ENCODE measurements around the gene PARD3. TPM values are rescaled to one million over a fixed set of nuclear protein-coding genes. Genes with fewer than 3 reads are reported as not detected.

Gene PARD3
- total RNA-seq, 1 donor from 2014 or later, result 97.8 TPM

DNA sequence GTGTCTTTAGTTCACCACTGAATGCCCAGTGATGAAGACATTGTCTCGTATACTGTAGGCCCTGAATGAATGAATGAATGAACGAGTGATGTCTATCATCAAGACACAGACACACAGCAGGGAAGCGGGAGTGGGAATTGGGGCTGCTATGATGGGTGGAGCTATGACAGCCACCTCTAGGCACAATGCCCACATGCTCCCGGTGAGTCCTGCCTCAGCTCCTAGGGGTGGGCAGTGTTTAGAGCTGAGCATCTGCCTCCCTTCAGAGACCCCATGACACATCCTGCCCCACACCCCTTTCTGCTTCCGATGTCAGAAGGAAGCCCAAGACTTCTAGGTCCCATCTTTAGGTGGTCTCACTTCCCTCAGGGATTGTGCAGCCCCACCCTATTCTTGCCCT is 714.1 kb downstream of the PARD3 start:
- TF ChIP-seq, protein P1, sequence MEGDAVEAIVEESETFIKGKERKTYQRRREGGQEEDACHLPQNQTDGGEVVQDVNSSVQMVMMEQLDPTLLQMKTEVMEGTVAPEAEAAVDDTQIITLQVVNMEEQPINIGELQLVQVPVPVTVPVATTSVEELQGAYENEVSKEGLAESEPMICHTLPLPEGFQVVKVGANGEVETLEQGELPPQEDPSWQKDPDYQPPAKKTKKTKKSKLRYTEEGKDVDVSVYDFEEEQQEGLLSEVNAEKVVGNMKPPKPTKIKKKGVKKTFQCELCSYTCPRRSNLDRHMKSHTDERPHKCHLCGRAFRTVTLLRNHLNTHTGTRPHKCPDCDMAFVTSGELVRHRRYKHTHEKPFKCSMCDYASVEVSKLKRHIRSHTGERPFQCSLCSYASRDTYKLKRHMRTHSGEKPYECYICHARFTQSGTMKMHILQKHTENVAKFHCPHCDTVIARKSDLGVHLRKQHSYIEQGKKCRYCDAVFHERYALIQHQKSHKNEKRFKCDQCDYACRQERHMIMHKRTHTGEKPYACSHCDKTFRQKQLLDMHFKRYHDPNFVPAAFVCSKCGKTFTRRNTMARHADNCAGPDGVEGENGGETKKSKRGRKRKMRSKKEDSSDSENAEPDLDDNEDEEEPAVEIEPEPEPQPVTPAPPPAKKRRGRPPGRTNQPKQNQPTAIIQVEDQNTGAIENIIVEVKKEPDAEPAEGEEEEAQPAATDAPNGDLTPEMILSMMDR (conservative IDR thresholded peaks at IDR 0.05; ENCODE audit: low read depth, low read length), result no peak
- H3K4me3 ChIP-seq (ENCODE audit: low read depth, low read length), result no peak overlapping the region
- no peak for DNase-seq (ENCODE audit: low read depth)

DNA sequence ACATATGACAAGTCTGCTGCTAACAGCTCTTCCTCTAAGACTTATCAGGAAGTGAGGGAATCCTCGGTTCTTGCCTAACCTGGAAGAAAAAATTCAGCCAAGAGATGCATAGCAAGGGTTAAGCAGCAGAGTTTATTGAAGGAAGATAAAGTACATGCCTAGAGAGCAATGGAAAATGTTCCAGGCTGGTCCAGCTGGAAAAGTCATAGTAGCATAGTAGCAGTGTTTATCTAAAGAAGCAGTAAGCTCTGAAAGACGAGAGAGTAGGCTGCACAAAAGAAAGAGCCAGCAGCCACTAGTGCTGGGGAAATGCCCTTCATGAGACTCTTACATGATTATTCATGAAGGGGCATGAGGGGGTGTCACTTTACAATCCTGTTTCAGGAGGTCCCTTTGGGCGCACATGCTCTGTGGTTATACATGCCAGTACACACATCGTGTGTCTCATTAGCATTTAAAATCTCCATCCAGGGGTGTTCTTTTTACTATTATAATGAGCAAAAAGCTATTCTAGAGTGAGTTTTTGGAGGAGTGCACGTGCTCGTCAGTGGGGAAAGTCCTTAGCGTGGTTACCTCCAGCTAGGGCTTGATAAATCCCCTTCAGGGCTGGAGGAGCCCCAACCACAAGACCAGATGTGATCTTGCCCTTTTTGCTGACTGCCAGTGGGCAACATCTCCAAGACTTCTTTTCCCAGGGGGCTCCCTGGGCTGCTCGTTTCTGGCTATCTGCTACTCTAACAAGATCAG is 716.1 kb downstream of the PARD3 start:
- no peak for DNase-seq (ENCODE audit: low read depth)
- TF ChIP-seq, protein P1 (conservative IDR thresholded peaks at IDR 0.05; ENCODE audit: low read depth, low read length), result no peak
- H3K4me3 ChIP-seq (ENCODE audit: low read depth, low read length), result no peak overlapping the region

DNA sequence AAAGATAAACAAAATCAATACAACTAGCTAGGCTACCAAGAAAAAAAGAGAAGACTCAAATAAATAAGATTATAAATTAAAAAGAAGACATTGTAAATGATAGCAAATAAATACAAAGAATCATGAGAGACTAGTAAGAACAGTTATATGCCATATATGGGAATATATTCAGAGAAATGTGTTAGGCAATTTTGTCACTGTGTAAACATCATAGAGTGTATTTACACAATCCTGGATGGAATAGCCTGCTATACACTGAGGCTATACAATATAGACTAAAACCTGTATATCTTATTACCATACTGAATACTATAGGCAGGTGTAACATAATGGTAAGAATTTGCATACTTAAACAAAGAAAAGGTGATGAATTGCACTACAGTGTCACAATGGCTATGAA is 717.4 kb downstream of the PARD3 start:
- no peak for DNase-seq (ENCODE audit: low read depth)
- TF ChIP-seq, protein P1 (conservative IDR thresholded peaks at IDR 0.05; ENCODE audit: low read depth, low read length), result no peak
- no peak overlapping the region for H3K4me3 ChIP-seq (ENCODE audit: low read depth, low read length)

DNA sequence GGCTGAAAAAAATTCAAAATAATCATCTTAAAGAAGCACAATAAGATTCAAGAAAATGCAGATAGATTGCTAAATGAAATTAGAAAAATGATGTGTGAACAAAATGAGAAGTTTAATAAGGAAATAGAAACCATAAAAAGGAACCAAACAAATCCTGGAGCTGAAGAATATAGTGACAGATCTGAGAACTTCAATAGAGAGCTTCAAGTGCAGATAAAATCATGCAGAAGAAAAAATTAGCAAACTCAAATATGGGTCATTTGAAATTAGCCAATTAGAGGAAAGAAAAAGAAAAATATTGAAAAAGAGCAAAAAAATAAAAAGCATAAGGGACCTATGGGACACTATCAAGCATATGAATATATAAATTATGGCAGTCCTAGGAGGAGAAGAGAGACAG is 720.1 kb downstream of the PARD3 start:
- H3K4me3 ChIP-seq (ENCODE audit: low read depth, low read length), result no peak overlapping the region
- TF ChIP-seq, protein P1 (conservative IDR thresholded peaks at IDR 0.05; ENCODE audit: low read depth, low read length), result no peak
- DNase-seq (ENCODE audit: low read depth), result no peak

DNA sequence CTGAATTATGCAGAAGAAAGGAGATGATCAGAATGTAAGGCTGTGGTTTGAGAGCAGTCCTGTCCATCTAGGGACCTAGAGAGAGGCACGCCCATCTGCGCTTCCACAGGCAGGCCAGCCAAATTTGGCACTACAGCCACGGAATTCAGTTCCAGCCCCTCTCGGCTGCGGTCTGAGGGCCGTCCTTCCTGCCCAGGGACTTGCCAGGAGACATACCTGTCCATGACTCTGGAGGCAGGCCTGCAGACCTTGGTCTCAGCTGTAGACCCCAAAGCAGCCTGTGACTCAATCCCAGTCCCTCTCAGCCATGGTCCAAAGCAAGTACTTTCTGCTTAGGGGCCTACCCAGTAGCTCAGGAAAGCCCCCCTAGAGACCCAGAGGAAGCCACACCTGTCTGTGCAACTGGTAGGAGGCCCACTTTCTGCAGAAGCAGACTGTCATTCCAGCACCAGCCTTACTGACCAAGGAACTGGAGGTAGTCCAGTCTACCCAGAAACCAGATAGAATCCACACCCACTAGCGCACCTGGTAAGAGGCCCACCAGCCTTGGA is 720.9 kb downstream of the PARD3 start:
- TF ChIP-seq, protein P1 (conservative IDR thresholded peaks at IDR 0.05; ENCODE audit: low read depth, low read length), result no peak
- DNase-seq (ENCODE audit: low read depth), result no peak
- no peak overlapping the region for H3K4me3 ChIP-seq (ENCODE audit: low read depth, low read length)

DNA sequence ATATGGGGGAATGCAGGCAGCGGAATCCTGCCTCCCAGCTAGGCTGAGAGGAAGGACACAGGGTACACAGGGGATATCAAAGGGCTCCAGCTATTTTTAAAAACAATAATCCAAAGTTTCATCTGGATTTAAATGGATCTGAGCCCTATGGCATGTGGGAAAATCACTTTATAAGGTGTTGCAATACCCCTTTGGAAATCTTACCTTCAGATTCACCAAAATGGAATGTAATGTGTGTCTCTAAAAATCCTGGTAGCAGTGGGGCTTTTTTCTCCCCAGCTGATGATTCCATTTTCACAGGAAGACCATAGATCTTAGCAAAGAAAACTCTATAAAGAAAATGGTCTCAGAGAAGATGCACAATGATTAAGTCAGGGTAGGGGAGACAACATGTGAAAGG is 722.2 kb downstream of the PARD3 start:
- H3K4me3 ChIP-seq (ENCODE audit: low read depth, low read length), result no peak overlapping the region
- DNase-seq (ENCODE audit: low read depth), result no peak
- TF ChIP-seq, protein P1 (conservative IDR thresholded peaks at IDR 0.05; ENCODE audit: low read depth, low read length), result no peak
